Activated CD4-positive, CD25-positive, alpha-beta regulatory T cell (primary cell): ENCODE measurements around the gene TDRD7.

Source experiments
- DNase-seq, 4 experiments: peaks; one replicate each; lab custom pipeline; 2025; lab: John Stamatoyannopoulos, UW

TDRD7 gene

DNA sequence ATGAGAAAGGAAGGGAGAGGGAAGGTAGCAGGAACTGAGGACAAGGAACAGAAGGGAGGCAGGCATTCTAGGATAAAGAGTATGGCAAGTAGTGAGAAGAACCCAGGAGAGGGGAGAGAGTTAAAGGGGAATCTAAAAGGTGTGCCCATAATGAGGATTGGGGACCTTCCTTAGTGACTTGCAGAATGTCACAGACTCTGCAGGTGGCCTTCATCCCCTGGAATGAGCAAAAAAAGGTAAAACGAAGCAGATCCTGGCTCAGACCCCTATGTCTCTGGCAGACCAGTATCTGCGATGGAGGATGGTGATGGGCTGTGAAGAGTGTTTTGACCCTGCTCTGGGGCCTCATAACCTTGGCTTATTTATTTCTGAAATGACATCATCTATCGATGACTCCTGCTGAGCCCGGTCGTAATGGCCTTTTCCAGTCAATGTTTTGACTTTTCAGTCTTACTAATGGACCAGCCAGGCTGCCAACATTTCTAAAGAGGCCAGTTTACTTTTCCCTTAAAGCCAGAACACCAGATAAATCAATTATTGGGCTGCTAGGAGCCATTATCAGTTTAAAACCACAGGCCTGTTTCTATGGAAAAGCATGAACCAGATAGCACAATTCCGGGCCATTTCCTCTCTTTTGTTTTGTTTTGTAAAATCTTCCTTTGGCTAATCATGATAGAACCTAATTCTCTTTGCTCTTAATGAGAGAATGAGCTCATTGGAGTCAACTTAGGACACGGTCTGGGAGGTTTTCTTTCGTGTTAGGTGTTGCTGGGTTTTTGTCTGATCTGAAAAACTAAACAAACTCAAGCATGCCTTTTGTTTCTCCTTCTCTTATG, 92.7 kb downstream of the TDRD7 start:
- no peak for DNase-seq

DNA sequence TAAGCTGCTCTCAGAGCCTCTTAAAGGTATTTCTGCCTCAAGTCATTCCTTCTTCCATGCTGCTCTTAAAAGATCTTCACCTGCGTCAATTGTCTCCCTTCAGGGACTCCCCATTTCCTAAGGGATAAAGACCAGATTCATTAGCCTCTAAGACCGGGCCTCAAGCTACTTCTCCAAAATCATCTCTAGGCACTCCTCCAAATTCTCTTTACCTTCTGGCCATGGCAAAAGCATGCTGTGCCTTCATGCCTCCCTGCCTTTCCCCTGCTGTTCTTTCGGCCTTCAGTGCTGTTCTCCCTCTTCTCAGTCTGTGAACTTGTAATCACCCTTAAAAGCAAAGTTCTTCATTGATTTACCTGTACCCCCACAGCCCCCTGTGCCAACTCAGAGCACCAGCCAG, 93.9 kb downstream of the TDRD7 start:
- DNase-seq = no peak

- DNase-seq = no peak
Observed at GRCh38 chr9:97506306-97506705, 94.4 kb downstream of the TDRD7 start.

DNA sequence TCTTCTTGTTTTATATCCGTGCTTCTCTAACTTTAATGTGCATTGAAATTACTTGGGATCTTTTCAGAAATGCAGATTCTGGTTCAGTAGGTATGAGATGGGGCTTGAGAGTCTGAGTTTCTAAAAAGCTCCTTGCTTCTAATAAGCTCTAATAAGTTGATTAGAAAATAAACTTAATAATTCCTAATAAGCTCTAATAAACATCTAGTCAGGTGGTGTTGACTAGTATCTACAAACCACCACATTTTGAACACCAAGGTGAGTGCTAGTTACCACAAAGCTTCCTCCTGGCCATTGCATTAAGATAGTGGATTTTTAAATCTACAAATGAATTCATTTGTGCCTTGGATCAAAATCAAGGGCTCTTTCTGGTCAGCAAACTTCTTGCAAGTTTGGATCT, 94.9 kb downstream of the TDRD7 start:
- DNase-seq = no peak

DNA sequence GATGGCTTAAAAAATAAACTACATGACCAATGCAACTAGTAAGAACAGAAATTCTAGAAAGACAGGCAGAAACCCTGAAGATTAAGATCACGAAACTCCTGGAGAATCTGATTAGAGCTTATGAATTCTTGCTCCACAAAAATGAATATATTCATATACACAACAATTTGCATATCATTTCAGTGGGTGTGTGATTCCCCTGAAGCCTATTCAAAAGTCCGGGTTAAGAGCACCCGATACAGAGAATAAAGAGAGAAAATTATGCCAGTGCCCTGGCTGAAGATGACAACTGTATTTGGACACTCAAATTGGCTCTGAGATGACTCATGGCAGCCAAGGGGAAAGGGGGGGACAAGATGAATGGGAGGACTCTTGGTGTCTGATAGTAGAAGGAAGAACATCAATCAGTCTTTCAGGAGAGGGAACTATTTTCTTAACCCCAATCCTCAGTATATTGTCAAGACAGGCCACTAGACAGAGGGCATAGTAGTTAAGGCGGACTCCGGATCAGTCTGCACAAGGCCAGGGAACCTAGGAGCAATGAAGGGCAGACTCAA, 95.6 kb downstream of the TDRD7 start:
- no peak for DNase-seq

GRCh38 chr9:97508852-97509251, 97.0 kb downstream of the TDRD7 start:
- no peak for DNase-seq

GRCh38 chr9:97510797-97511654, 99.1 kb downstream of the TDRD7 start:
- no peak for DNase-seq

GRCh38 chr9:97511655-97512427, 99.9 kb downstream of the TDRD7 start:
- no peak for DNase-seq

DNA sequence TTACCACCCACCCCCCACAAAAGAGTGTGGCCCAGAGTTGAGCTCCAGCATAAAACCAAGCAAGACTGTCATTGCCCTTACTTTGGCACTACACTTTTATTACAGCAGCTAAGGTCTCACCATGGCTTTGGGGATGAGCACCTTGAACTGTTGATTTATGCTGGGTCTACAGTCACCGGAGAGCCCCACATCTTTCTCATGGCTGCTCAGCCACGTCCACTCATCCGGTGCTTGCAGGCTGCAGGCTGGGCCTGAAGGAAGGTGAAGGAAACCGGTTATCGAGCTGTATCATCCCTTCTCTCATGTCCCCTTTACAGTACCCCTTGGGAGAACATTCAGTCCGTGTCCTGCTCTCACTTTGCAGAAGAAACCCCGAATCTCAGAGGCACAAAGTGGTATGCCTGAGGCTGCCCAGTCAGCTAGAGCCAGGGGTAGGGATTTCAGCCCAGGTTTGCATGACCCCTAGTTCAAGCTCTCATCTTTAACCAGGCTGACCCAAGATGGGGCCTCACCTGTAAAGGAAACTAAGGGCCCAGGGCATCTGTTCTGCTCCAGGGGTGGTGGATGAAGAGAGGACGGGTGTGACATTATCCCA, 101.2 kb downstream of the TDRD7 start:
- DNase-seq = no peak

DNA sequence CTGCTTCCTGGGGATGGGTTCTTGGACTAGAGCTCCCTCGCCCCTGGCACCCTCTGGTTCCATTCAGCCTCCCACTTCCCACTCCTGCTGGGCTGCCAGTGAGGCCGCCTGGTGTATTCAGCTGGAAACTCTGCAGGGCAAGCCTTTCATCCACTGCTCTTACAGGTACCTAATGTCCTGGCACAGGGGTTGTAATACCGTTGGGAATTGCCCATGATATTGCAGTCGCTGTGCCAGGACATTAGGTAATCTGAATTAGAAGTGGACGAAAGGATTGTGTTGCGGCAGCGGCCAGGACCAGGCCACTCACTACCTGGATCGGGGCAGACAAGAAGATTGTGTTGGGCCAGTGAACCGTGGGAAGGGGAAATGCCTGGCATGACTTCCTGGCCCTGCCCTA, 102.6 kb downstream of the TDRD7 start:
- DNase-seq = no peak

DNA sequence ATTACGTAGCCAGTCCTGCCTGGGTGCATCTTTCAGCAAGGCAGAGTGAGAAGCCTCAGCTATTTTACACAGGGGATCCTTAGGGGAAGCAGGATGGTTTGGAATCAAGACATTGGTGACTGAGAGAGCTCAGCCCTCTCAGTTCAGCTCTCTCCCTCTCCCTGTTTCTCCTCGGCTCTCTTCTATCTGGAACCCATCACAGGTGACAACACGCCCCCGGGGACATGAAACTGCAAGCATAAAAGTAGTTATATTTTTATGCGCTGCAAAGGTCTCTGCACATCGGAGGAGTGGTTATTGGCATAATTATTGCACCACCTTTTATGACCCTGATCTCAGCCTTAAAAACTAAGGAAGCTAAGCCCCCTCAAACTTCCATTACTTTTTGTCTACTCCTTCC, 103.8 kb downstream of the TDRD7 start:
- DNase-seq = no peak

GRCh38 chr9:97516111-97516510, 104.2 kb downstream of the TDRD7 start:
- no peak for DNase-seq

GRCh38 chr9:97517331-97518089, 105.6 kb downstream of the TDRD7 start:
- no peak for DNase-seq

DNA sequence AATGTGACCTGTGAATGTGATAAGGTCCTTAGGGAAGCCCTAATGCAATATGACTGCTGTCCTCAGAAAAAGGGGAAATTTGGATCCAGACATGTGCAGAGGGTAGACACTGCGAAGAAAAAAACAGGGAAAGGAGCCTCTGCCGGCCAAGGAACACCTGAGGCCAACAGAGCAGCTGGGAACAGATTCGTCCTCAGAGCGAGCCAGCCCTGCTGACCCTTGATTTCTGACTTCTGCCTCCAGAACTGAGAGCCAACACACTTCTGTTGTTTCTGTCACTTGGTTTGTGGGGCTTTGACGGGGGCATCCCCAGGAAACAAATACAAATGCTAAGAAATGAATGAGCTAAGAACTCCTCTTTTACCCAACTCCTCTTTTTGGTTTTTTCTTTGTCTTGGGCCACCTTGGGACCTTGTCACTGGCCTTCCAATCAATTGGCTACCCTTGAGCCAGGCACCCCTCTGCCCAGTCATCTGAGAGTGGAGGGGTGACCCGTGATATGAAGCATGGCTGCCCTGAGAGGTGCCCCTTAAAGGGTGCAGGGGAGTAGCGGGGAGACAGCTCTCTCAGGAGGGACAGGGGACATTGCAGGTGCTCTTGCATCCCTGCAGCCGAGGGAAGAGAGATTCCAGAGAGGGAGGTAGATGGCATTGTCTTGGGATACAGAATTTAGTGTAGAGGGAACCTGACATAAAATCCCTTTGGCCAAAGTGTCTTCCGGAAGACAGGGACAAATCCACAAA, 106.4 kb downstream of the TDRD7 start:
- DNase-seq = no peak

DNA sequence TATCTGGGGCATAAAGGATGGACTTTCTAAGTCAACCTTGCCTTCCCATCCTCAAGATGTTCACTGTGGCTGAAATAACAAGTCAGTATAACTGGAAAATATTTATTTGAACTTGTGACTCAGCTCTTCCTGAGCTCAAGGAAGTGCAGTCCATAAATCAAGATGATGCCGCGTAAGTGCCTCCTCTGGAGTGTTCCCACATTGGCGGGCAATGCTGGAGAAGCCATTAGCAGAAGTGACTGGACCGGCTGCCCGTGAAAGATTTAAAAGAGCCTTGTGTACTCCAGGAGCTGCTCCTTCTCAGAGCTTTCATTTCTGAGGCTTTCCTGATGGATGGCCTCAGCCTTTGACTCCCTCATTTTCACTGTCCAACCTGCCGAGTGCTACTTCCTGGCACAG, 107.0 kb downstream of the TDRD7 start:
- no peak for DNase-seq

- DNase-seq = no peak
Observed at GRCh38 chr9:97519441-97519970, 107.6 kb downstream of the TDRD7 start.

- DNase-seq = no peak
Observed at GRCh38 chr9:97521576-97522333, 109.9 kb downstream of the TDRD7 start.

- no peak for DNase-seq
Observed at GRCh38 chr9:97524424-97524823, 112.5 kb downstream of the TDRD7 start.

- DNase-seq = no peak
Observed at GRCh38 chr9:97525451-97525850, 113.6 kb downstream of the TDRD7 start.
